HG03460 (cell line): ENCODE data around the gene EPHA4.

ENCODE experiments used
- ATAC-seq: cut with Tn5 transposase; IDR thresholded peaks from one replicate; pipeline ENCODE4 v1.9.1; 2021; ENCODE audit not compliant: unreplicated experiment

Gene EPHA4

GRCh38 chr2:221506469-221506868, 65.6 kb downstream of the EPHA4 start:
- ATAC-seq, result no peak

GRCh38 chr2:221505605-221506004, 66.5 kb downstream of the EPHA4 start:
- ATAC-seq, result no peak

GRCh38 chr2:221504905-221505304, 67.2 kb downstream of the EPHA4 start:
- no peak for ATAC-seq

GRCh38 chr2:221503965-221504364, 68.1 kb downstream of the EPHA4 start:
- no peak for ATAC-seq

GRCh38 chr2:221502270-221503010, 69.7 kb downstream of the EPHA4 start:
- ATAC-seq, result no peak

- ATAC-seq, result no peak
Observed at GRCh38 chr2:221501883-221502269, 70.2 kb downstream of the EPHA4 start.

- no peak for ATAC-seq
Observed at GRCh38 chr2:221501210-221501882, 70.8 kb downstream of the EPHA4 start.

- ATAC-seq, result no peak
Observed at GRCh38 chr2:221500501-221501209, 71.4 kb downstream of the EPHA4 start.

- no peak for ATAC-seq
Observed at GRCh38 chr2:221495731-221496130, 76.4 kb downstream of the EPHA4 start.

- no peak for ATAC-seq
Observed at GRCh38 chr2:221494556-221494955, 77.5 kb downstream of the EPHA4 start.

GRCh38 chr2:221493391-221493790, 78.7 kb downstream of the EPHA4 start:
- no peak for ATAC-seq

- no peak for ATAC-seq
Observed at GRCh38 chr2:221492636-221493035, 79.5 kb downstream of the EPHA4 start.

- ATAC-seq, result no peak
Observed at GRCh38 chr2:221490506-221491060, 81.5 kb downstream of the EPHA4 start.

GRCh38 chr2:221488136-221488807, 83.8 kb downstream of the EPHA4 start:
- no peak for ATAC-seq

GRCh38 chr2:221486106-221486505, 86.0 kb downstream of the EPHA4 start:
- ATAC-seq, result no peak

- ATAC-seq, result no peak
Observed at GRCh38 chr2:221485503-221485870, 86.6 kb downstream of the EPHA4 start.

GRCh38 chr2:221484761-221485502, 87.2 kb downstream of the EPHA4 start:
- ATAC-seq, result no peak

- no peak for ATAC-seq
Observed at GRCh38 chr2:221482666-221483455, 89.2 kb downstream of the EPHA4 start.

GRCh38 chr2:221480821-221481220, 91.3 kb downstream of the EPHA4 start:
- no peak for ATAC-seq

GRCh38 chr2:221480163-221480562, 91.9 kb downstream of the EPHA4 start:
- no peak for ATAC-seq
